HEK293T (cell line): ENCODE data around the gene SECISBP2.

Source experiments
- ARNT ChIP-seq: fragments of 450-650 bp; IDR thresholded peaks from 2 replicates; pipeline ENCODE4 v1.6.1; 2017; ENCODE audit warnings: mild to moderate bottlenecking
- BHLHE40 ChIP-seq: fragments of 450-650 bp; IDR thresholded peaks from 2 replicates; pipeline ENCODE4 v1.6.1; 2016; ENCODE audit warnings: mild to moderate bottlenecking, moderate library complexity, borderline replicate concordance
- CTBP1 ChIP-seq: fragments of 450-650 bp; IDR thresholded peaks from 2 replicates; pipeline ENCODE4 v1.6.1; 2016; ENCODE audit warnings: borderline replicate concordance
- ELF4 ChIP-seq: fragments of 450-650 bp; IDR thresholded peaks from 2 replicates; pipeline ENCODE4 v1.6.1; 2017; ENCODE audit warnings: antibody characterized with exemption
- FOXA1 ChIP-seq: fragments of 450-650 bp; IDR thresholded peaks from 2 replicates; pipeline ENCODE4 v1.6.1; 2016; ENCODE audit warnings: mild to moderate bottlenecking
- FOXK2 ChIP-seq: fragments of 450-650 bp; IDR thresholded peaks from 2 replicates; pipeline ENCODE4 v1.6.1; 2016; ENCODE audit warnings: mild to moderate bottlenecking
- FOXM1 ChIP-seq: fragments of 450-650 bp; IDR thresholded peaks from 2 replicates; pipeline ENCODE4 v1.6.1; 2017; ENCODE audit warnings: mild to moderate bottlenecking, borderline replicate concordance
- LEF1 ChIP-seq: fragments of 450-650 bp; IDR thresholded peaks from 2 replicates; pipeline ENCODE4 v1.6.1; 2017; ENCODE audit warnings: mild to moderate bottlenecking, borderline replicate concordance
- NFRKB ChIP-seq: fragments of 450-650 bp; IDR thresholded peaks from 2 replicates; pipeline ENCODE4 v1.6.1; 2016; ENCODE audit warnings: mild to moderate bottlenecking, moderate library complexity
- SP1 ChIP-seq: fragments of 450-650 bp; IDR thresholded peaks from 2 replicates; pipeline ENCODE4 v1.6.1; 2017

GRCh38 chr9:89277454-89277853 lies 40.8 kb upstream of the SECISBP2 start:
- TF ChIP-seq LEF1 (no peak), SP1 (no peak), ARNT (no peak), FOXK2 (no peak), FOXA1 (no peak), BHLHE40 (no peak), NFRKB (no peak), FOXM1 (no peak), ELF4 (no peak), CTBP1 (no peak)
